GM21723 (cell line): Measurements from ENCODE around the gene TAF1A.

Experiments used
- ATAC-seq: cut with Tn5 transposase; IDR thresholded peaks from one replicate; pipeline ENCODE4 v1.9.1; 2021; ENCODE audit warnings: mild to moderate bottlenecking, moderate library complexity; ENCODE audit not compliant: unreplicated experiment

TAF1A gene

DNA sequence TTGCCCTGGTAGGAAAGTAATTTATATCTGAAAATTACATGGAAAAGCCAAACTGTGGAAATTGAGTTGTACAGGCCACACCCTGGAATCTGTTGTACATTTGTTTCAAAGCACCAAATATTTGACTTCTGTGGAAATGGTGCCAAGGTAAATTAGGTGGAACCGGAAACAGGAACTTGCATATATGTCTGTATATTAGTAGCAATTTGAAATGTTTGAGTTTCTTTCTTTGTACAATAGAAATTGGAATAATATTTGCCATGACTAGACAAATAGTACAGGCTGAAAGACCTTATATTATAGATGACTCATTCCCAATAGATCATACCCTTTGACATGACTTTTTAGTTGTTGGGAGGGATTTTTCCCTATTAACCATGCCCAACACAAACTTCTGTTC is 10.5 kb upstream of the TAF1A start:
- ATAC-seq = no peak

DNA sequence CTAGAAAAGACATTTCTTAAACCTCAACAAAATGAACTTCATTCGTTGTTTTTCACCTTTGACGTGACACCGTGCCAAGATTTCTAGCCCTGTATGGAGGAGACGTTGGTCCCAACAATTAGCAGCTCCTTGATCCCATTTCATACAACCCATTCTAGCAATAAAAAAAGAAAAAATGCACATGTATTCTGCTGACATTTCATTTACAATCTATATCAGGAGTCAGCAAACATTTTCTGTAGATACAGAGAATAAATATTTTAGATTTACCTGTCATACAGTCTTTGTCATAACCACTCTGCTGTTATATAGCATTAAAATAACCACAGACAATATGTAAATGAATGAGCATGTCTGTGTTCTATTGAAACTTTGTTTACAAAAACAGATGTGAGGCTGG is 7.0 kb upstream of the TAF1A start:
- ATAC-seq = no peak

DNA sequence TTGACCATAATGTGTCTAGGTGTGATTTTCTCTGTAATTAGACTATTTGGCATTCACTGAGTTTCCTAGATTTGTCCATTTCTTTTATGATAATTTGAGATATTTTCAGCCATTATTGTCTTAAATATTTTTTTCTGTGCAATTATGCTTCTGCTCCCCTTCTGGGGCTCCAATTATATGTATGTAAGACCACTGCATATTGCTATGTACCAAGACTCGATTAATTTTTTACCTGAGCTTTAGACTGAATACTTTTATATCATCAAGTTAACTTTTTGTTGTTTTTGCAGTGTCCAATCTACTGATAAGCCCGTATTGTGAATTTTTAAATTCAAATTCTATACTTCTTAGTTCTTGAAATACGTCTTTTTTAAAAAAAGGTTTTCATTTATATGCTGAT is 5.1 kb upstream of the TAF1A start:
- no peak for ATAC-seq

DNA sequence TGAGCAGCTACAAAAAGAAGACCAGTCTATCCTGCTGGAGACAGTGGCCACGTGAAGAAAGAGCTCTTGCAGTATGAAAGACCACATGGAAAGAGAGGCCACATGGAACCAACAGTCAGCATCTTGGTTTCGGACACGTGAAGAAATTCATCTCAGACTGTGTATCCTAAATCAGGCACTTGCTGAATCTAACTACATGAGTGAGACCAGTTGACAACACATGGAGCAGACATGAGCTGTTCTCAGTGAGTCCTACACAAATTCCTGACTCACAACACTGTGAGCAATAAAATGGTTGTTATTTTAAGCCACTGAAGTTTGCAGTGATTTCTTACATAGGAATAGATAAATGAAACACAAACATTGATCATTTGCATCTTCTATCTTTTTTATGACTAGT is 2.4 kb upstream of the TAF1A start:
- no peak for ATAC-seq

DNA sequence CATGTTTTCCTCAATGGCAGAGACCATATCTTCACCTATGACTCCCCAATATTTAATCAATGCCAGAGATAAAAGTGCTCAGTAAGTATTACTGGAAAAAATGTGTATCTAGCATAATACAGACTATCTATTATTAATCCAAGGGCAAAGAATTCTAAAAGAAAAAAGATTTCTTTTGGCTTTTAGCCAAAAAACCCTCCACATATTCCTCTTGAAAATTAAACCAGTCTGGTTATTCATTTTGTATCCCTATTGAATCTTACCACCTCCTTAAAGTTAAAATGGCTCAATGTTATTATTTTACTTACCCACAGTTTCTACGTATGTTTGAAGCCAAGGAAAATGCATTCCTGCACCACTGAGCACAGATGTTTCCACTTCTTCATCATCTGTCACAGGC is 1.6 kb downstream of the TAF1A start:
- ATAC-seq = no peak

DNA sequence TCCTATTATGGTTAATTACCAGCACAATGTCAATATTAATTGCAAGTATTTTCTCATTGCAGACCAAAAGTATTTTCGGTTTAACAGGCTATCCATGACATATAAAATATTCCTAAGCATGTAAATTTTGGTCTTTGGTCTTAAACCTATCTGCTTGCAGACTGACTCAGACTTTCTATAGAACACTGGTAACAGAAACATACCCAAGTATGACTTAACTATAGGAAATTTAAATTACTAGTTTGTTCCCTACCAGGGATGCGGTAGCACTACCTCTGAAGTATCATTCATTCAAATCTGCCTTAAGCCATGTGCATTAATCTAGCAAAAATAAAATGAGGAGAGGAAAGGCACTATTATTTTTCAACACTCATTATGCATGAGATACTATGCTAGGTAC is 2.9 kb downstream of the TAF1A start:
- no peak for ATAC-seq

DNA sequence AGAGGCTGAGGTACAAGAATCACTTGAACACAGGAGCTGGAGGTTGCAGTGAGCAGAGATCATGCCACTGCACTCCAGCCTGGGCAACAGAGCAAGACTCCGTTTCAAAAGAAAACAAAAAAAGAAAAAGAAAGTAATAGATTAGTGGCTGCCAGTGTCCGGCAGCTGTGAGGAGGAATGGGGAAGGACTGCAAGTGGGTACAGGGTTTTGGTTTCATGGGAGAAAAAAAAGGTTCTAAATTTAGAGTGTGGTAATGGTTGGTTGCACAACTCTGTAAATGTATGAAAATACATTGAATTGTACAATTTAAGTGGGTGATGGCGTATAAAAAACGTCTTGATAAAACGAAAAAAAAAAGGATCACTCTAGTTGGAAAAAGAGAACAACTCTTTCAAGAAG is 6.7 kb downstream of the TAF1A start:
- peak; percentile 78 for ATAC-seq

DNA sequence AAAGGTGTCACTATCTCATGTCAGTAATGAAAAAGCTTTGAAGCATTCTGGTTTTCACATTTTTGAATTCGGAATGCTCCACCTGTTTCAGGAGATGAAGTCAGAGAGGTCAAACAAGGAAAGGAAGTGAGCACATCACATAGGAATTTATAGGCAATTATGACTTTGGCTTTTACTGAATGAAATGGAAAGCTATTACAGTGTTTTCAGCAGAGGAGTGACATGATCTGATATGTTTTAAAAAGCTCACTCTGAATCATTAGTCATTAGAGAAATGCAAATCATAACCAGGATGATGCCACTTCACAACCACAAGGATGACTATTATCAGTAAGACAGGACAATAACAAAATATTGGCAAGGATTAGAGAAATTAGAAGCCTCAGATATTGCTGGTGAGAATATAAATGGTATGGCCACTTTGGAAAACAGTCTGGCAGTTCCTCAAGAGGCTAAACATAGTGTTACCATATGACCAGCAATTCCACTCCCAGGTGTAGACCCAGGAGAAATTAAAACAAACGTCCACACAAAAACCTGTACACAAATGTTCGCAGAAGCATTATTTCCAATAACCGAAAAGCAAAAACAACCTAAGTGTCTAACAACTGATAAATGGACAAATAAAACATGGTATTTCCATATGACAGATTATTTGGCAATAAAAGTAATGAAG is 7.5 kb downstream of the TAF1A start:
- ATAC-seq = peak; percentile 58

DNA sequence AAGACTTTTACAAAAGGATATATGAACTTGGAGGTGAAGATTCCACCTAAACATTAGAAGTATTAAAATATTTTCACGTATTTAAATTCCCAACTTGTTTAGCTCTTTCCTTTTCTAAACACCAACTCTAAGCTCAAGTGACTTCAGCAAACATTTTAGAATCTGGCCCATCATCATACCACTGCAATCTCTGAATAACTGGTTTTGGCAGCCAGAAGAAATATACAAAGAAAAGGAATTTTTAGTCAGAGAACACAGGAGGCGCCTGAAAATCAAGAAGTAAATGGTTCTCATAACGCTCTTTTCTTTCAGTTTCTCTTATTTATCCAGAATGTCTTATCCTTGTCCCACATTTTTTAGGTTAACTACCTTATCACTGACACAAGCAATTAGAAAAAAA is 10.4 kb downstream of the TAF1A start:
- no peak for ATAC-seq

DNA sequence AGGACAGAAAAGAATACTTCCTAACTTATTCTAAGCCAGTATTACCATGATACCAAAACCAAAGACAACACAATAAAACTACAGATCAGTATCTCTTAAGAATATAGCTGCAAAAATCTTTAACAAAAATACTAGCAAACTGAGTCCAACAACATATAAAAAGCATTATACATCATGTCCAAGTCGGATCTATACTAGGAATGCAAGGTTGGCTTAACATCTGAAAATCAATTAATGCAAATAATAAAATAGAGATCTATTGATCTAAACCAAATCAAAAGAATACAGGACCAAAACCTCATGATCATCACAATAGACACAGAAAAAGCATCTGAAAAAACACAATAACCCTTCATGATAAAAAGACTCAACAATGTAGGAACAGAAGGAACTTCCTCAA is 18.9 kb downstream of the TAF1A start:
- ATAC-seq = no peak

DNA sequence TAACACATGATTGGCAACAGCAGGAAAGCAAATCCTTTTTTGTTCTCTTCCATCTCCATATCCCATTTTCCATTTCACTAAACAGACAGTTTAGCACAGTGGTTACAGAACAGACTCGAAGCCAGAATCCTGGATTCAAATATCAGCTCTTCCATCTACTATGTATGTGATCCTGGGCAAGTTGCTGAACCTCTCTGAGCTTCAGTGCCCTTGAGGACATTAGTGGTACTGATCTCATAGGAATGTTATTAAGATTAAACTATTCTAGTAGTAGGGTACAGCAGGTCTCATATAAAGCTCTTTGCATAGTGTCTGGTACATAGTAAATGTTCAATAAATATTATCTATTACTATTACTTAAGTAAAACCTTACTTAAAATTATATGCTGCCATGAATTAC is 28.1 kb downstream of the TAF1A start:
- no peak for ATAC-seq

DNA sequence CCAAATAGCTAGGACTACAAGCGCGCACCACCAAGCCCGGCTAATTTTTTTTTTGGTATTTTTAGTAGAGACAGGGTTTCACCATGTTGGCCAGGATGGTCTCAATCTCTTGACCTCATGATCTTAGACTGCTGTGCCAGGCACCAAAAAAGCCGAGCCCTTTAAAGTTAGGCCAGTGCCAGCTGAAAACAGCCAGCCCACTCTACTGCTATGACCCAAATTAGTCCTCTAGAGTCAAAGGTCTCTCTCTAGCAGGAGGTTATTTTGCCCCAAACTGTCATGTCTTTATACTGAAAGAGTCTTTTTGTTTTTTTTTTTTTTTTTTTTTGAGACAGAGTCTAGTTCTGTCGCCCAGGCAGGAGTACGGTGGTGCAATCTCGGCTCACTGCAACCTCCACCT is 32.2 kb downstream of the TAF1A start:
- no peak for ATAC-seq

DNA sequence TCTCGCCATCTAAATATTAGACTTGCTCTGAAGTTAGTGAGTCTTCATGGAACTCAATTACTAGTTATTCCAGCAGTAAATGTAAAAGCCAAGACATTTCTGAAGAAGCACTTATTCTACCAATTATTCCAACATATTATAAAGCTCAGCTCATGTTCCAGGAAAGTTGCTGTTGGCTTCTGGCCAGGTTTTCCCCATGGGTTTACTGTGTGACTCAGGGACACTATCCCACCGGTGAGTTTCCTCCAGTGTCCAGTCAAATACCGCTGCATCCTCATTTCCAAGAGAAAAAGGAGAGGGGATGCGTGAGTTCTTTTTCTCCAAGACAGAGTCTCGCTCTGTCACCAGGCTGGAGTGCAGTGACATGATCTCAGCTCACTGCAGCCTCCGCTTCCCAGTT is 32.6 kb downstream of the TAF1A start:
- no peak for ATAC-seq

DNA sequence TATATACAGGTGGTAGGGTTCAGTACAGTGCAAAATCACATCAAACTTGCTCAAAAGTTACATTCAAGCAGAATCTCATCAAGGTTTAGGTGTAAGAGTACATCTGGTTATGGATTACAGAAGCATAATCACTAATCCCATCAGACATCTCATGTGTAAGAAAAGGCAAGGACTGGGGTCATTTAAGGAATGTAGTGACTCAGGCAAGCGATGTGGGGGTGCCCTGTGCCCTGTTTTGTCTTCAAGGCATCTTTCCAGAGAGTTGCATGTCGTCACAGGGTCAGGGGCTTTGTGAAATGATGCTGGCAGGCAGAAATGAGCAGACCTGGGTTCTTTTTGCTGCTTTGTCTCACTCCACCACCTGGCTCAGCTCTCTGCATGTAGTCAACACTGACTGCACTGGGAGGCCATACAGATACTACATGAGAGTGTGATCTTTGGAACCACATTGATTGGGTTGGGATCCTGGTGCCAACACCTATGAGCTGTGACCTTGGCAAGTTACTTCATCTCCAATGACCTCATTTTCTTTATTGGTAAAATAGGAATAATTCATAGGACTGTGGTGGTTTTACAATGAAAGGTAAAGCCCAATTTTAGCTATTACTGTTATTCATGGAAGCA is 33.6 kb downstream of the TAF1A start:
- ATAC-seq = no peak

DNA sequence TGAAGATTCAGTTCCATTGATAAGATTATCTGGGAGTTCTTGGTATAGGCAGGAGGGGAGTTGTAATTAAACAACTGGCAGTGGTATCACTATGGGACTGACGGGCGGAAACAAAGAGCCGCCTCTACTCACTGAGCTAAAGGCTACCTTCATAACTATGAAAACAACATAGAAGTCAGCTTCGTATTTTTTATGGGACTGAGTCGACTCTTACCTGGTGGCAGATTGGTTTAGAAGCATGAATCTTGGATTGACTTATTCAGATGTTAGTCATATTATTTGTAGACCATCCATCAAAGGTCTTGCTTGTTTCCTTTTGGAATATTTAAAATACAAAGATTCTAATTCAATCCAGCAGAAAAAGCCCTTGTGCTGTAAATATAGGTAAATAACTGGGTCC is 35.6 kb downstream of the TAF1A start:
- ATAC-seq = no peak

DNA sequence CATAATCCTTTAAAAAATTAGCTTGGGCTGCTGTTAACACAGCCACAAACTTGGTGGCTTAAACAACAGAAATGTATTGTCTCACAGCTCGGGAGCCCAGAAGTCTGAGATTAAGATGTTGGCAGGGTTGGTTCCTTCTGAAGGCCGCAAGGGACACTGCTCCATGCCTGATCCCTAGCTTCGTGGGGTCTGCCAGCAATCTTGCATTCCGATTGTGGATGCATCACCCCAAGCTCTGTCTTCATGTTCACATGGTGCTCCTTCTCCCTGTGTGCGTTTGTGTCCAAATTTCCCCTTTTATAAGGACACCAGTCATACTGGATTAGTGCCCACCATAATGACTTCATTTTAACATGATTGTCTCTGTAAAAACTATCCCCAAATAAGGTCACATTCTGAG is 36.9 kb downstream of the TAF1A start:
- ATAC-seq = no peak

DNA sequence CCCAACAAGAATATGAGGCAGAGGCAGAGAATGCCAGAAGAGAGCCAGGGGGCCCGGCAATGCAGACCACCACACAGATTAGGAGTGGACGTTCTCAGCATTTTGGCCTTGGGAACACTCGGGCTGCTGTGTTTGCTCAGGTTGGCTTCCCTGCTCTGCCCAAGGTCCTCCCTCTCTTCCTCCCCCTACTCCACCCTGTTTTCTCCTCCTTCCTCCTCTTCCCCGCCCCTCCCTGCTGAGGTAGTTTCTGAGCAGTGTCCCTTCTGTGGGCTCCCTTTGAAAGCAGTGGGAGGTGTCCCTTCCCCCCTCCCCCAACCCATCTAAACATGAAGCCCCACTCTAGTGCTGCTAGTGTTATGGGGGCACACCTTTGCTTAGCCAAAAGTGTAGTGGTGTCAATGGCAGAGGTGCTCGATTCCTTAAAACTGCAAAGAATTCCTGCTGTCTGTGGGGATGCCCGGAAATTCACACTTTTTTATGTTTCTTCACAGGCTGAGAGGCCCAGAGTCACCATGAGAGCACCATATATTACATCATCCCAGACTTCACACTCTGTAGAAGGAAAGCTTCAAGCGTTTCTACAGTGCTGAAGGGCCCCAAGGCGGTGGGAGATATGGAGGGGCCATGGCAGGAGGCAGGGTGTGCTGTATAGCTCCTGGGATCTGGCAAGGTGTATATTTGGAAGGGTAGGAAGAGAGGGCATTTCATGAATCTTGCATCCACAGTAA is 41.6 kb downstream of the TAF1A start, which contains the start of gene HHIPL2:
Gene HHIPL2 (minus strand): TSS at position 161 of the 728 bp plus-strand sequence. CDS start 60 bp downstream, at position 101.
- no peak for ATAC-seq

DNA sequence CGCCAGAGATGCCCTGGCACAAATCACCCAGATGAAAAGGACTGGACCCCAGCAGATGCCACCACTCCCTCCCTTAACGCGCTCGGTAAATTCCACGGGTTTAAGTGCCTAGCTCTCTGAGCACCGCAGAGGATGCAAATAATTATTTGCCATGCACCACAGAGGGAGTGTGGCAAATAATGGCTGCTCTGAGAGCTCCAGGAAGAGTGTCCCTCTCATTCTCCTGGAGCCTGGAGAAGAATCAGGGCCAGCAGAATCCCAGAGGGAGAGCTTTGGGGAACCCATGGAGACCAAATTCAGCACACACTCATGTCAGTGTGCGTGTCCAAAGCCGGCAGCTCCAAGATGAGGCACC is 42.5 kb downstream of the TAF1A start:
- no peak for ATAC-seq

DNA sequence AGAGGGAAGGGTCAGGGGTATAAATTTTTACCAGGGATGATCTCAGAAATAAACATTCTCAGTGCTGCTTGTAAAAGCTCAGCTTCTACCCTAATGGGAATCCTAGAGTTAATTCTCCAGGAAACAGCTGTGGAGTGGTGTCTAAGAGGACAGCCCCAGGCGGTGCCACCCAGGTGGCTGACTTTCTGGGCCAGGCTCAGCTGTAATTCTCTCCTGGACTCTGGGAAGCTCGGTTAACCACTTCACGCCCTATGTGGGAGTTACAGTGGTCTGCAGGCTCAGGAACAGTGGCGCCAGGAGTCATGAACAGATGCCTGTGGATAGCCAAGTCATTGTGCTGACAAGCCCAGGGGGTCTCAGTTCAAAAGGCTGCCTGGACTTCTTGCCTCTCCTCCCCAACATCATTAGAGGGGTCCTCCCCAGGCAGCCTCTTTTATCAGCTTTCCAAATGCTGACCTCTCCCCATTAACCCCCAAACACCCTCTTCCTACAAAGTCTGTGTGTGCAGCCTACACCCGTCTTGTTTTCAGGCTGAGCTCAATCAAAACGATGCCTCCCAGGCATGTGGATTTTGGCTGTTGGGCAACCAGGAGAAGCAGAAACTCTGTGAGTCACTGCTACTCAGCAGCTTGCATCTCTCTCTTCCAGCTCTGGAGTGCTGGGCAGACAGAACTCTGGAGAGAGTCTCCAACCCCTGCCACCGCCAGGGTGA is 43.0 kb downstream of the TAF1A start:
- no peak for ATAC-seq

DNA sequence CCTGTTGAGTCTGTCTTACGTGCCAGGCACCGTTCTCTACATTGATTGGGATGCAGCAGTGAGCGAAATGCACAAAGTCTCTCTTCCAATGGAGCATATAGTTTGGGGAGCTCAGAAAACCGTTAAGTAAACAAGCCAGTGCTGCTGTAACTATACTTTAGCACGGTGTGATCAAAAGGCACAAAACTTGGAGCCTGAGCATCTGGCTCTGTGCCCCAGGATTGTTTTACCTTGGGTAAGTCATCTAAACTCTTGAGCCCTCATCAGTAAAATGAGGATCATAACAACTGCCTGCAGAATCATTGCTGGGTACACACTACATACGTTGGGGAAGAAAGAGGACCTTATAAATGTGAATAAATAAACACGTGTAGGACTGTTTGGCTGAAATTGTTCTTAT is 43.6 kb downstream of the TAF1A start:
- no peak for ATAC-seq

DNA sequence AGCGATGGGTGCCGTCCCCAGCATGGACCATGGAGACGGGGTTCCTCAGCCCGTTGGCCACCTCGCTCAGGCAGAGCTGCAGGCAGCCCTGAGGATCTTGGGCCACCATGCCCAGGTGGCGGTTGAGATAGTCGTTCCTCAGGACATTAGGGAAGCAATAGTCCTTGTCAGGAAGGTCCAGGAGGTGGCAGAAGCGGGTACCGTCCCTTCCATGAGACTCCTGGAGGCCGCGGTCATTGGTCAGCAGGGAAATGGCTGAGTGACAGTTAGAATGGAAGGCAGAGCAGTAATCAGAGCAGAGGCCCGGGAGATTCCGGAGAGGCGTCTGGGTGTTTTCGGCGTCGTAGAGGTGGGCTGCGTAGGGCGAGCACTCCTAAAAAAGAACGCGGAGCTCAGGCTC is 45.9 kb downstream of the TAF1A start:
- ATAC-seq = no peak

DNA sequence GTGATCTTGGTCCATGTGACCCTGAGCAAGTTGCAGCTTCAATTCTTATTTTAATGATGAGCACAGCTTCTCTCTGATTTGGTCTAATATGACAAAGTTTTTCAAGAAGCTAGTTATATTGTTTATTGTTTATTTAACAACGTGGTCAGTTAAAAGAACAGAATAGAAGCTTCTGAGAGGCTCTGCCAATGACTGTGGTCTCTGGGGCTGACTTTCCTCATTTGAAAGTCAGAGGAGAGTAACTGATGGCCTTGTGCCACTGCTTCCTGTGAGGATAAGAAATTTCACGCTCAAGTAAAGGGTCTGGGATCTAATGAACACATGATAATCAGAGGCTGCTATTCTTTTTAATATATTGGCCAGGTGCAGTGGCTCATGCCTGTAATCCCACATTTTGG is 49.1 kb downstream of the TAF1A start:
- no peak for ATAC-seq
